HG02840 (cell line): ENCODE results near the gene MAP3K3.
"Not testable (repeated sequence)": the region's sequence is repeated elsewhere in the genome, so short reads cannot be mapped to it uniquely, and the experiment has no call there.

ENCODE experiments used
- ATAC-seq: cut with Tn5 transposase; IDR thresholded peaks from one replicate; pipeline ENCODE4 v1.9.1; 2021; ENCODE audit warnings: mild to moderate bottlenecking, moderate library complexity, moderate number of reproducible peaks; ENCODE audit not compliant: unreplicated experiment, low FRiP score

The MAP3K3 gene

GRCh38 chr17:63703556-63704258 lies 81.5 kb downstream of the MAP3K3 start:
- no peak for ATAC-seq

- ATAC-seq, result no peak
Measured at GRCh38 chr17:63704259-63704576, 82.0 kb downstream of the MAP3K3 start.

- ATAC-seq, result no peak
Measured at GRCh38 chr17:63704836-63705235, 82.6 kb downstream of the MAP3K3 start.

- no peak for ATAC-seq
Measured at GRCh38 chr17:63705657-63706056, 83.4 kb downstream of the MAP3K3 start.

- no peak for ATAC-seq
Measured at GRCh38 chr17:63706336-63707082, 84.3 kb downstream of the MAP3K3 start.

GRCh38 chr17:63707151-63707550 lies 84.9 kb downstream of the MAP3K3 start:
- ATAC-seq, result no peak

- no peak for ATAC-seq
Measured at GRCh38 chr17:63709110-63709509, 86.9 kb downstream of the MAP3K3 start.

- no peak for ATAC-seq
Measured at GRCh38 chr17:63714550-63715277, 92.5 kb downstream of the MAP3K3 start.

- ATAC-seq, result no peak
Measured at GRCh38 chr17:63716426-63716825, 94.2 kb downstream of the MAP3K3 start.

GRCh38 chr17:63718988-63719387 lies 96.8 kb downstream of the MAP3K3 start:
- no peak for ATAC-seq

- not testable (repeated sequence) for ATAC-seq
Measured at GRCh38 chr17:63720194-63720593, 98.0 kb downstream of the MAP3K3 start.

GRCh38 chr17:63722403-63722802 lies 100.2 kb downstream of the MAP3K3 start:
- ATAC-seq, result no peak

GRCh38 chr17:63735691-63736090 lies 113.5 kb downstream of the MAP3K3 start:
- no peak for ATAC-seq

- ATAC-seq, result no peak
Measured at GRCh38 chr17:63740464-63741142, 118.4 kb downstream of the MAP3K3 start.

- peak; percentile 25 for ATAC-seq
Measured at GRCh38 chr17:63741143-63741407, 118.9 kb downstream of the MAP3K3 start.

- ATAC-seq, result peak; percentile 95
Measured at GRCh38 chr17:63741408-63742173, 119.4 kb downstream of the MAP3K3 start, which contains the start of gene STRADA. Gene STRADA (minus strand): TSS chr17:63741799. CDS start chr17:63728369, 13,430 bp downstream.
